ENCODE results near the gene IMPG2. TPM values are rescaled to one million over a fixed set of nuclear protein-coding genes. Genes with fewer than 3 reads are reported as not detected.

The IMPG2 gene
- total RNA-seq, 1 experiment from 2014 or later = not detected

- no peak for DNase-seq (ENCODE audit: low read depth)
Observed at GRCh38 chr3:101273608-101274007, 46.8 kb downstream of the IMPG2 start.

- no peak for DNase-seq (ENCODE audit: low read depth)
Observed at GRCh38 chr3:101273156-101273555, 47.2 kb downstream of the IMPG2 start.

- no peak for DNase-seq (ENCODE audit: low read depth)
Observed at GRCh38 chr3:101271728-101272127, 48.6 kb downstream of the IMPG2 start.

DNA sequence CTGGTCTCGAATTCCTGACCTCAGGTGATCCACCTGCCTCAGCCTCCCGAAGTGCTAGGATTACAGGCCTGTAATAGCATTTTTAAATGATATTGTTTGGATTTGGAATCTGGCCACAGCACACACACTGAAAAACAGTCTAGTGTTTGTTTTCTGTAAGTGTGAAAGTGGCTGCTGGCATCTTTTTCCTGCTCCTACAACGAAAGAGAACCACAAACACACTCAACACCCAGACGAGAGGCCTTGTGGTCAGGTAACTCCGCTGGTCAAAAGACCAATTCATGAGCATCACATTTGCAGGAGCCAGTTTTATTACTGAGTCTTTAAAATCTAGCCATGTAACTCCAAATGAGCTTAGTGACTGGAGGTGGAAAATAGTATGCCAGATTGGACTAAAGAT lies 50.2 kb downstream of the IMPG2 start:
- no peak for DNase-seq (ENCODE audit: low read depth)

GRCh38 chr3:101268971-101269671 lies 51.3 kb downstream of the IMPG2 start:
- no peak for DNase-seq (ENCODE audit: low read depth)

GRCh38 chr3:101268141-101268540 lies 52.2 kb downstream of the IMPG2 start:
- no peak for DNase-seq (ENCODE audit: low read depth)

DNA sequence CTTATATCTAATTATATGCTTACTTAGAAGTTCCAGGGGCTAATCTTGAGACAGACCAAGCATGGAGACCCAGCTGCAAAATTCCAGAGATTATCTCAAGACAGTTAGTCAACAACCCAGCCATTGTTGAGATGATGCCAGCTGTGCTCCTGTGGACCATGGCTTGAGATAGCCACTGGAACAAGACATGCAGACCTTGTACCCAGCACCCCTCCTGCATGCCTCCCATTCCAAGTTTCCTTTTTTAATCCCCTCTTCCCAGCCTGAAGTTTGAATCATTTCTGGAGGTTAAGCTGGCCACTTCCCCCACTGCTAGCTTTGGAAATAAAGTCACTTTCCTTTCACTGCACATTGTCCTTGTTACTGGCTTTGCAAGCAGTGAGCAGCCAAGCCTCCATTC lies 53.8 kb downstream of the IMPG2 start:
- no peak for DNase-seq (ENCODE audit: low read depth)

DNA sequence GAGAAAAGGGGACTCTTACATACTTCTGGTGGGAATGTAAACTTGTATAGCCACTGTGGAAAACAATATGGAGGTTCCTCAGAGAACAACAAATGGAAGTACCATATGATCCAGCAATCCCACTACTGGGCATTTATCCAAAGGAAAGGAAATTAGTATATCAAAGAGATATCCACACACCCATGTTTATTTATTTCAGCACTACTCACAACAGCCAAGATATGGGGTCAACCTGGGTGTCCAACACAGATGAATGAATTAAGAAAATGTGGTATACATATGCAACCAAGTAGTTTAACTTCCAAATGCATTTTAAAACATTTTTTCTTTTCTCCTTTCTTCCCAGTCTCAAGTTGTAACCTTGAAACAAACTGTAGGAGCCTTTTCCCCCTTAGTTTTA lies 54.3 kb downstream of the IMPG2 start:
- DNase-seq (ENCODE audit: low read depth) = no peak

DNA sequence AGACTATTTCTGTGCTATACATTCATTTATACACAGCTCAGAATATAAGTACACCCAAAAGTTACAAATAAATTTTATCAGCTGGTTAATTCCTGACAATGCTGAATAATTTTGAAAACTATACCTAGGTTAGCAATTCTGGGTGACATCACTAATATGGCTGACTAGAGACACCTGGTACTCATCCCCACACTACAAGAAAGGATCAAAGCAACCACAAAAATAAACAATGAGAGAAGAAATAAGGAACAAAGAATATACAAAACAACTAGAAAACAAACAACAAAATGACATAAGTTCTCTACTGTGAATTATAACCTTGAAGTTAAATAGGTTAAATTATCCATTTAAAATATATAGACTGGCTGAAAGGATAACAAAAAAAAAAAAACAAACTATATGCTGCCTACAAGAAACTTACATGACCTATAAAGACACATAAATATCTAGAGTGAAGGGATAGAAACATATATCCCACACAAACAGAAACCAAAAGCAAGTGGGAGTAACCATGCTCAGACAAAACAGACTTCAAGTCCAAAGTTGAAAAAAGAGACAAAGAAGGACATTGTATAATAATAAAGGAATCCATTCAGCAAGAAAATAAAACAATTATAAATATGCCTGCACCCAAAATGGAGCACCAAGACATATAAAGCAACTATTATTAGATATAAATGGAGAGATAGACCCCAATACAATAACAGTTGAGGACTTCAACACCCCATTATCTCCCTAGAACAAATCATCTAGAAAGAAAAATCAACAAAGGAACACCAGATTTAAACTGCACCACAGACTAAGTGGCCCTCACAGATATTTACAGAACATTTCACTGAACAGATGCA lies 57.8 kb downstream of the IMPG2 start:
- no peak for DNase-seq (ENCODE audit: low read depth)

DNA sequence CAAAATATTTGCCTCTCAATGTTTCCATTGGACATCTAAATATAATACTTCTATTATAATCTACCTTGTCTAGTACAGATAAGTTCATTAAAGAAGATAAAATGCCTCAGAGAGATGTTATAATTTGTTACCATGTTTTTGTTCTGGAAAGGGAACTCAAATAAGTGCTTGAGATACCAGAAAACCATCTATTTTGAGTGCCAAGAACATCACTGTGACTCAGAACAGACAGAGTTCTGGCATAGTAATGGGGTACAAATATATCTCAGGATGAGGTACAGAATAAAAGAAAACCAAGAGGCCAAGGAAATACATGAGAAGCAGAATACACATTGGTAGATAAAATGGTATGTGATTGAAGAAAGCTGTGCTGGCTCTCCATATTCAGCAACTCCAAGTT lies 58.9 kb downstream of the IMPG2 start:
- no peak for DNase-seq (ENCODE audit: low read depth)

DNA sequence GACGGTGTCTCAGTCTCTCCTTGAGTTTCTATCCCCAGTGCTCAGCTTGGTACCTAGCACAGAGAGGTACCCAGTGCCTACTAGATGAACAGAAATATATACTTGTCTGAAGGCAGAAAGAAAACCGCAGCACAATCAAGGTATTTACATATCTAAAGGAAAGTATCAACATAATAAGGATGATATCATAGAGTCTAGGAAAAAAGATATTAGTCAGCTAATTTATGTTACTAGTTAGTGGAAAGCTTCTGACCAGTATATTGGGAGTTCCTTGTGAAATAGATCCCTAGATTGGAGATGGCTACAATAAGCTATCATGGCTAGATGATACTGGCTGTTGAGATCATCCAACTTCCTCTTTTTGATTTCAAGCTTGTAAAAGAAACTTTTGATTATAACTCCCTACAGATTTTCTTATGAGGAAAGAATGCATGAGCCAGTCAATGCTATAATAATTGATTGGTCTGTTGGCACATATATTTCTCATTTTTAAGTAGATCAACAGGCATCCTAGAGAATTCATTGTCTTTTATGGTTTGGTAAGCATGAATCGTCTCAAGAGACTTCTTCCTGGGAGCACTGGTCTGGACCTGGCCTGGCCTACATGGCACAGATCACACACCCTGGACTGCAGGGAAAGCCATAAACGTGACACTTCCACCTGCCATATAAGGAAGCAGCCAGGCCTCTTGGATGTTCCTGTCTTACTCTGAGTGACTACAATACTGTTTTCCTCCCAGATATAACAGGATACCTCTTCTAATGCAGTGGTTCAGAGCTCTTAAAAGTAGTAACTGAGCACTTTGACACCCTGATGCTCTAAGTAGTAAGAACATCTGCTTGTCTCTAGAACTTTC lies 60.7 kb downstream of the IMPG2 start:
- DNase-seq (ENCODE audit: low read depth) = no peak

GRCh38 chr3:101256511-101256910 lies 63.9 kb downstream of the IMPG2 start:
- no peak for DNase-seq (ENCODE audit: low read depth)

DNA sequence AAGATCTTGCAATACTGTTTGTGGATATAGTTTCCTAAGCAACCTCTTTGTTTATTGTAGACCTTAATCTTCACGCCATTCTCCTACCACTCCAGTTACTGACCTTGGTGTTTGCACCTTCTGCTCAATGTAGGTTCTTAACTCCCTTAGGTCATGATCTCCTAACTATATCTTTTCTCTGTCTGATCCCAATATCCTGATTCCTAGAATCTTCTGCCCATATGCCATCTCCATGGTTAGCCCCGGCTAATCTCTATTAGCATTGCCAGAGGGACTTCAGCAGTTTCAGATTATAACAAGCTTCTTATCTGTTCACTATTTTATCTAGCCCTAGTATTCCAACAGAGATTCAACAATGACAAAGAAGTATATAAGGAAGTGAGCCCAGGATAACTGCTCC lies 64.9 kb downstream of the IMPG2 start:
- no peak for DNase-seq (ENCODE audit: low read depth)

DNA sequence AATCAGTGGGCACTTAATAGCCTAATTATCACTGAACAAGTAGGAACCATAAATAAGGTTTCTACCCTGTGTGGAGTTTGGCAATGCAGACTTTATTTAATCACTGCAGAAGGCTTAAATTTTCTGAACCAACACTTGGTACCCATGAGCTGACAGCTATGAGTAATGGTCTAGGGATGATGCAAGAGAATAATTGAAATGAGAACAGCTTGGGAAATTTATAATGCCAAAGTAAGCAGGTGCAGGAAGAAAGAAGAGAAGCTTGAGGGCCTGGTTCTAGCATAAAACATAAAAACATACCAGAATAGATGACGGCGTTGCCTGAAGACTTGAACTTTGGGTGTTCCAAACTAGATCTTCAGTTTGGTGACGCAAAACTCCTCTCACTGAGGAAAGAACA lies 67.0 kb downstream of the IMPG2 start:
- no peak for DNase-seq (ENCODE audit: low read depth)

- DNase-seq (ENCODE audit: low read depth) = no peak
Observed at GRCh38 chr3:101252945-101253344, 67.4 kb downstream of the IMPG2 start.

- no peak for DNase-seq (ENCODE audit: low read depth)
Observed at GRCh38 chr3:101252307-101252706, 68.1 kb downstream of the IMPG2 start.

DNA sequence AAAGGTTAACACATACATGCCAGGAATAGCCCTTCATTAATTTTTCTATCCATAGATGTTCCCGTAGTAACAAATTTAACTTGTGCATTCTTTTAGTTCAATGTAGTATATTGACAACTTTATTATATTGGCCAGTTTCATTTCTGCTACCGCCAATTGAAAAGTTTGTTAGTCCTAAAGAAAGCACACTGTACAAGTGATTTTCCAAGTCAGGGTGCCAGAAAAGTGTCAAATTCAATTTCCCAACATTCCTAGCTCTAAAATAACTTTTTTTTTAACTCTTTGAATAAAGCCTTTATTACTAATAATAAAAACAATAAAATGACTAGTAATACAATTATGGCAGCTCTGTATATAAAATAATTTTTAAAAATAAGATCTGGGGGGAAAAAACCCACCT lies 68.9 kb downstream of the IMPG2 start:
- DNase-seq (ENCODE audit: low read depth) = no peak

- no peak for DNase-seq (ENCODE audit: low read depth)
Observed at GRCh38 chr3:101249522-101249921, 70.9 kb downstream of the IMPG2 start.

DNA sequence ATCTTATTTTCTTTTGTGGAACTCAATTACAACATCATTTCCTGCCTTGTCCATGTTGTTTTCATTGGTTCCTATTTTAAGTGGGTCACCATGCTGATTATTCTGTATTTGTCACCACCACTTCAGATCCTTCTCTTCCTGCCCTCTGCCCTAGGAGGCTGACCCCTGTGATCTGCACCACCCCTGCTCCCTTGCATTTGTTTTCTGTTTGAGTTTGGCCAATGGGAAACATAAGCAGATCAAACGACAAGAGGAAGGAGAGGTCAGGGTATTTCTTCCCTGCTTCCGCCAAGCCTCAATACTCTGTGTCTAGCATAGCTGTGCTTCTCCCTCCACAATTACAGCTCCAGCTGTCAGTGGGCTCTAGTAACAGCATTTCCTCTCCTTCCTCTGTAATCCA lies 71.6 kb downstream of the IMPG2 start:
- no peak for DNase-seq (ENCODE audit: low read depth)

DNA sequence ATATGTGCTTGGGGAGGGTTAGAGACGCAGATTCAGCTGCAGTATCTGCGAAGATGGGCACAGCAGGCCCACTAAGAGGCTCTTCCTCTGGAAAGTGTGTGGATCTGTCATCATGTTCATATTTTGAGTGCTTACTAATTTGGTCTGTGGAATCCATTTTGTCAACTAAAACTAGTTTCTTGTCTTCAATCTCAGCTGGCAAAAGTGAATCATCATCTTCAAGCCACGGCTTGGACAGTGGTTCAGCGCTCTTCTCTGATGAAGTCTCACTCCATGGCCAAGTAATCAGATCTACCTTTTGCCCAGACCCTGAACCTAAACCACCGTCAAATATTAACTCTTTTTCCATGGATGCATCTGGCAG lies 76.2 kb downstream of the IMPG2 start:
- DNase-seq (ENCODE audit: low read depth) = no peak

GRCh38 chr3:101243285-101244211 lies 76.8 kb downstream of the IMPG2 start:
- DNase-seq (ENCODE audit: low read depth) = no peak

All from Daoy (cell line).